Thoracic aorta (tissue), 2 donors: ENCODE measurements around the gene GSTM5. TPM values are rescaled to one million over a fixed set of nuclear protein-coding genes. Genes with fewer than 3 reads are reported as not detected.

Experiments
- ATAC-seq: fragments of 150-250 bp; one replicate; pipeline ENCODE4 v1.8.0; 2017; ENCODE audit warnings: low read depth; ENCODE audit not compliant: insufficient number of reproducible peaks, low FRiP score
- DNase-seq: peaks from one replicate; pipeline ENCODE4 v3.0.0-alpha.2; 2020; ENCODE audit warnings: low spot score
- H3K27ac ChIP-seq, 2 donors: fragments of 200-600 bp; sonication (generic); 1 replicate in 1 of 2; 2 replicates in 1 of 2; pipeline ENCODE4 v1.5.1; 2016; ENCODE audit warnings: mild to moderate bottlenecking in 2 of 2, moderate library complexity in 2 of 2
- H3K27me3 ChIP-seq: fragments of 200-600 bp; sonication (generic); replicated peaks from 2 replicates; pipeline ENCODE4 v1.6.0; 2016; ENCODE audit warnings: mild to moderate bottlenecking; ENCODE audit not compliant: insufficient read depth
- H3K36me3 ChIP-seq: fragments of 200-600 bp; sonication (generic); one replicate; pipeline ENCODE4 v1.5.1; 2016
- H3K4me1 ChIP-seq, 2 donors: fragments of 200-600 bp; sonication (generic); 1 replicate in 1 of 2; 2 replicates in 1 of 2; pipeline versions ENCODE4 v1.5.1 to v1.6.0; 2016; ENCODE audit warnings: low read depth in 2 of 2, mild to moderate bottlenecking in 1 of 2; ENCODE audit not compliant: control insufficient read depth in 1 of 2
- H3K4me3 ChIP-seq: fragments of 200-600 bp; sonication (generic); 2 replicates; pipeline ENCODE4 v1.5.1; 2016; ENCODE audit warnings: mild to moderate bottlenecking
- H3K9me3 ChIP-seq: fragments of 200-600 bp; sonication (generic); 2 replicates; pipeline ENCODE4 v1.5.1; 2016
- total RNA-seq, 2 donors: library from RNA; depleted of rRNA; stranded (reverse); fragments of >200 nt; gene quantifications; one replicate each; pipeline versions ENCODE4 v1.1.0 to v1.2.3, GENCODE V29; 2016
- TF ChIP-seq, protein P1 (sequence below): fragments of 200-600 bp; sonication (generic); IDR thresholded peaks from one replicate; pipeline ENCODE4 v1.5.1; 2019; ENCODE audit warnings: antibody characterized with exemption

GSTM5 gene
- total RNA-seq, 2 donors from 2014 or later: 2.0 to 6.9 TPM

DNA sequence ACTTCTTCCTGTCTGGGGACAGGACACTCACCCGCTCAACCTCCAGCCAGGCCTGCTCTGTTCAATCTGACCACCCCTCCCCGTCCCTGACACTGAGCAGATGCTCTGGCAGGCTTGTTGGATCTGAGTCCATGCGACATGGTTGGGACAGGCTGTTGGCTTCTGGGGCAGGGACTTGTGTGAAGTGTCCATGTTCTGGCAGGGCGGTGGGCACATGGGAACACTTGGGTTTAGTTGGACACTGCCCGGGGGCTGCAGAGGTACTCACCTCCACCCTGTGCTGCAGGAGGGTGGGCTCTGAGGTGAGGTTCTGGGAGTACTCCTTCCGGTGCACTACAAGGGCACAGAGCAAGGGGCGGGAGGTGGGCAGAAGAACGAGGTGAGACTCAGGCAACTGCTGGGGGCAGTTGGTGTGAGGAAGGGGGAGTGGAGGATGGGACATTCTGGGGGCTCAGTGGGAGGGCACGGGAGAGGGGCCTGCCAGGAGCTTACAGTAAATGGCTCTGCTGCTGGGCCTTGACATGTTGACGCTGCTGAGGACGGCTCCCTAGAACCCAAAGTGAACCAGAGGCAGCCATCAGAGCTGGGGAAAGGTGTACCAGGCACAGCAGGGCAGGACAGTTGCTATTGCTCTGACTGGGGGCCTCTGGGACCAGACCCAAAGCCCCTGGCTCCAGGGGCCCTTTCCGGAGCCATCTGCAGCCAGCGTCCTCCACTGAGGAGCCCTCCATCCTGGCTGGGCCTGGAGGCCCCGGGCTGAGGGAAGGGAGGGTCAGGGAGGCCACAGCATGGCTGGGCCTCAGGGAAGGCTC is 49.4 kb downstream of the GSTM5 start:
- ATAC-seq (no peak), DNase-seq (no peak)

DNA sequence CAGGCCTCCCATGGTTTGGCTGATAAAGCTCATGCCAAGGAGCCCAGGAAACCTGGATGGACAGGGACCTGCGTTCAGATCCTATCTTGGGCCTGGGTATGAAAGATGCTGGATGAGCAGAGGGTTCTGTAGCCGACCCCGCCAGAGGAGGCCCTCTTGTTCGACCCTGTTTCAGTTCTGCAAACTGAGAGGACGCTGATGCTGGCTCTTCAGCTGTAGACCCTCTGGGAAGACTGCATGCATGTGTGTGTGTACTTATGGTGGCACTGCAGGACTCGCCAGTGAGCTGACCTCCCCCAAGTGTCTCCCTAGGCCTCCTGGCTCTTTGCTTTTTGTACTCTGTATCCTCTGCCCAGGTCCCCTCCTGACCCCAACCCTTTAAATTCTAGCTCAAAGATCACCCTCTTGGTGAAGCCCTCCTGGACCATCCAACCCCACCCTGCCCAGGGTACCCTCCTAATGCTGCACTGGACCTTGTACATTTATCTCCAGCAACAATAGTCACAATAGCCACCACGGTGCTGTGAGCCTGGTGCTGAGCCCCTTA is 50.1 kb downstream of the GSTM5 start:
- no peak for DNase-seq
- H3K4me1 ChIP-seq: peaks cover 0 to 18% of the 10 kb centered on the region in 2 donors
- H3K27ac ChIP-seq: no peak overlapping the region
- H3K9me3 ChIP-seq: no peaks in the 10 kb centered on the region
- no peak overlapping the region for H3K4me3 ChIP-seq
- TF ChIP-seq, protein P1, sequence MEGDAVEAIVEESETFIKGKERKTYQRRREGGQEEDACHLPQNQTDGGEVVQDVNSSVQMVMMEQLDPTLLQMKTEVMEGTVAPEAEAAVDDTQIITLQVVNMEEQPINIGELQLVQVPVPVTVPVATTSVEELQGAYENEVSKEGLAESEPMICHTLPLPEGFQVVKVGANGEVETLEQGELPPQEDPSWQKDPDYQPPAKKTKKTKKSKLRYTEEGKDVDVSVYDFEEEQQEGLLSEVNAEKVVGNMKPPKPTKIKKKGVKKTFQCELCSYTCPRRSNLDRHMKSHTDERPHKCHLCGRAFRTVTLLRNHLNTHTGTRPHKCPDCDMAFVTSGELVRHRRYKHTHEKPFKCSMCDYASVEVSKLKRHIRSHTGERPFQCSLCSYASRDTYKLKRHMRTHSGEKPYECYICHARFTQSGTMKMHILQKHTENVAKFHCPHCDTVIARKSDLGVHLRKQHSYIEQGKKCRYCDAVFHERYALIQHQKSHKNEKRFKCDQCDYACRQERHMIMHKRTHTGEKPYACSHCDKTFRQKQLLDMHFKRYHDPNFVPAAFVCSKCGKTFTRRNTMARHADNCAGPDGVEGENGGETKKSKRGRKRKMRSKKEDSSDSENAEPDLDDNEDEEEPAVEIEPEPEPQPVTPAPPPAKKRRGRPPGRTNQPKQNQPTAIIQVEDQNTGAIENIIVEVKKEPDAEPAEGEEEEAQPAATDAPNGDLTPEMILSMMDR: no peak
- ATAC-seq: no peak
- no peaks in the 10 kb centered on the region for H3K36me3 ChIP-seq
- H3K27me3 ChIP-seq: no peaks in the 10 kb centered on the region

More for the DNA sequence above, 49.4 kb downstream of the GSTM5 start:
- H3K36me3 ChIP-seq: no peaks in the 10 kb centered on the region
- no peaks in the 10 kb centered on the region for H3K27me3 ChIP-seq
- H3K4me3 ChIP-seq: no peak overlapping the region
- no peak overlapping the region for H3K27ac ChIP-seq
- H3K9me3 ChIP-seq: no peaks in the 10 kb centered on the region
- TF ChIP-seq, protein P1: no peak
- H3K4me1 ChIP-seq: peaks cover 0 to 13% of the 10 kb centered on the region in 2 donors

DNA sequence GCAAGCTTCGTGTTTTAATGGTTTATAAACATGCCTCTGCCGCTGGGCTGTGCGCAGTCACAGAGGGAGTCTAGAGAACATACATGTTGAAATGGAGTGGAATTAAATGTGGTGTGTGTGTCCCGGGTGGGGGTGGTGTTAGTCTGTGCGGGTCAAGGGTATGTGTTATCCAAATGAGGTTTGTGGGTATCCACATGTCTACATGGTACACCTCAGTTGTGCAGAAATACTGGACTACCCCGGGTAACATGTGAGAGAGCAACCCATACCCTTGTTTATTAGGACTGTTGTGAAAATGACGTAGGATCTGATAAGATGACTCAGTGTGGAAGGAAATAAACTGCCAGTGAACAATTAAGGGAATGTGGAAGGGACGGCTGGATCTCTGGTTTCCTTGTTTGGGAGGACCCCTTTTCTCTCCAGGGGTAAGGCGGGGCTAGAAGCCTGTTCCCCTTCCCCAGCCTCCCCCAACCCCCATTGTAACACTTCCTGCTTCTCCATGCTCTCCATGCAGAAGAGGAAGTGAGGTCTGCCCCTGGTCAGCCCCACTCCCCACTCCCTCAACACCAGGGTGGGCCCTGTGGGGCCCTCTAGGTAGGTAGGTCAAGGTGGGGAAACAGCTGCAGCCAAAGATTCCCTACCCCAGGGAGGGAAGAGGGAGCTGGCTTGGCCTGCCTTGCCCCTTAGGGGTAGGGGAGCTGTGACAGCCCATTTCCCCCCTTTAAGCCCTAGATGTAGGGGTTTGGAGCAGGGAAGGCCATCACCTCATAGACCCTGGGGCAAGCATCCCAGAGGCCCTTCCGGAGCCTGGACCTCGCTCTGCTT is 51.0 kb downstream of the GSTM5 start:
- peak; percentile 19 for ATAC-seq
- H3K9me3 ChIP-seq: no peaks in the 10 kb centered on the region
- DNase-seq: no peak
- no peaks in the 10 kb centered on the region for H3K27me3 ChIP-seq
- H3K27ac ChIP-seq: no peak overlapping the region
- H3K4me3 ChIP-seq: no peak overlapping the region
- peaks cover 0 to 26% of the 10 kb centered on the region in 2 donors for H3K4me1 ChIP-seq
- TF ChIP-seq, protein P1: no peak
- no peaks in the 10 kb centered on the region for H3K36me3 ChIP-seq

DNA sequence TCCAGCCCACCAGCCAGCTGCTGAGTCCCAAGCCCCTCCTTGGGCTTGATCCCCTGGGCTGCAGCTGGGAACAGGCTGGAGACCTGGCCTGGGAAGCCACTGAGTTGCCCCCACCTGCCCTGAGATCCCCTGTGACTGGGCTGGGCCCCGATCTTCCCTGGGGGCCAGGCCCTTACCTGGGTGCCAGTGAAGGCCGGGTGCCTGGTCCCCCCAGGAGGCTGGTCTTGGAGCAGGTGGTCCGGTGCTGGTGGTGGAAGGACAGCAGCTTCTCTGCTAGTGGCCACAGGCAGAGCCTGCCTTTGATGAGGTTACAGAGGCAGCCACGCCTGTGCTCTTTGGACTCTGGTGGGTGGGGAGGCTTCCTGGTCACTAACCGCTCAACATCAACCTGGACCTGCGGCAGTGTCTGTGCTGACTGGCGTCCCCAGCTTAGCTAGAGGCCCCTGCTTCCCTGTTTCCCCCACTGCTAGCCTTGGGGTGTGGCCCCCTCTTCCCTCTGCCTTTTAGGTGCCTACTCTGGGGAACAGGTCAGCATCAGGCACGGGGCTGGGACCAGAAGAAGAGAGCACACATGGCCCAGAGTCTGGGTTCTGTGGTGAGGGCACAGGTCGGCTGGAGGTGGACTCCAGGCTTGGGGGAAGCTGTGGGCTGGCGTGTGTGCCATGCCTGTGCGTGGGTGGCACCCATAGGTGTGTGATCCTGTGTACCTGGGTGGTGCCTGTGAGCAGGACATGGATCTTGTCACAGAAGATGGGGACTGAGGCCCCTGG is 51.8 kb downstream of the GSTM5 start, which contains the start of gene EPS8L3:
Gene EPS8L3, minus strand, starts transcription at position 278 of the 770 bp plus-strand sequence. CDS start 2,174 bp downstream, outside the sequence.
- Histone ChIP-seq H3K36me3 (no peaks in the 10 kb centered on the region), H3K9me3 (no peaks in the 10 kb centered on the region), H3K4me3 (no peak within 1 kb of the TSS), H3K27me3 (no peaks in the 10 kb centered on the region), H3K27ac (no peak within 1 kb of the TSS), H3K4me1 (peaks cover 0 to 34% of the 10 kb centered on the region in 2 donors)
- ATAC-seq (no peak), DNase-seq (no peak)
- TF ChIP-seq, protein P1: no peak
